ENCODE data around the gene TYMS. TPM values are rescaled to one million over a fixed set of nuclear protein-coding genes. Genes with fewer than 3 reads are reported as not detected.

Gene TYMS
- total RNA-seq, 1 experiment from 2014 or later = 143 TPM

DNA sequence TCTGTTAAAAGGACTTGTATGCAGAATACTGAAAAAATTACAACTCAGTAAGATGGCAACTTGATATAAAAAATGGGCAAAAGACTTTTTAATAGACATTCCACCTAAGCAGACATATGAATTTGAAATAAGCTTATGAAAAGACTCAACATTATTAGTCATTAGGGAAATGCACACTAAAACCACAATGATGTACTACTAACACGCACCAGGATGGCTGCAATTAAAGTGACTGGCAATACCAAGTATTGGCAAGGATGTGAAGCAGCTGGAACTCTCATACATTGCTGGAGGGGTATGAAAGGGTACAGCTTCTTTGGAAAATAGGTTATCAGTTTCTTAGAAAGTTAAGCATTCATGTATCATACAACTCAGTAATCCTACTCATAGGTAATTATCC lies 58.2 kb downstream of the TYMS start:
- DNase-seq = no peak
- TF ChIP-seq, protein P1, sequence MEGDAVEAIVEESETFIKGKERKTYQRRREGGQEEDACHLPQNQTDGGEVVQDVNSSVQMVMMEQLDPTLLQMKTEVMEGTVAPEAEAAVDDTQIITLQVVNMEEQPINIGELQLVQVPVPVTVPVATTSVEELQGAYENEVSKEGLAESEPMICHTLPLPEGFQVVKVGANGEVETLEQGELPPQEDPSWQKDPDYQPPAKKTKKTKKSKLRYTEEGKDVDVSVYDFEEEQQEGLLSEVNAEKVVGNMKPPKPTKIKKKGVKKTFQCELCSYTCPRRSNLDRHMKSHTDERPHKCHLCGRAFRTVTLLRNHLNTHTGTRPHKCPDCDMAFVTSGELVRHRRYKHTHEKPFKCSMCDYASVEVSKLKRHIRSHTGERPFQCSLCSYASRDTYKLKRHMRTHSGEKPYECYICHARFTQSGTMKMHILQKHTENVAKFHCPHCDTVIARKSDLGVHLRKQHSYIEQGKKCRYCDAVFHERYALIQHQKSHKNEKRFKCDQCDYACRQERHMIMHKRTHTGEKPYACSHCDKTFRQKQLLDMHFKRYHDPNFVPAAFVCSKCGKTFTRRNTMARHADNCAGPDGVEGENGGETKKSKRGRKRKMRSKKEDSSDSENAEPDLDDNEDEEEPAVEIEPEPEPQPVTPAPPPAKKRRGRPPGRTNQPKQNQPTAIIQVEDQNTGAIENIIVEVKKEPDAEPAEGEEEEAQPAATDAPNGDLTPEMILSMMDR (IDR thresholded peaks at IDR 0.05; ENCODE audit: insufficient read depth in 1 of 2, low read depth in 1 of 2, low read length in 1 of 2, severe bottlenecking in 1 of 2, unreplicated experiment in 1 of 2) = no peak
- BruUV-seq (replicated peaks) = no TSS peak
- Mint-ChIP-seq H3K36me3 (ENCODE audit: insufficient read depth, unreplicated experiment) (peaks cover 23% of the 10 kb centered on the region), H3K4me3 (ENCODE audit: unreplicated experiment) (no peak overlapping the region), H3K27me3 (ENCODE audit: insufficient read depth, unreplicated experiment) (no peaks in the 10 kb centered on the region), H3K9me3 (ENCODE audit: unreplicated experiment) (no peaks in the 10 kb centered on the region), H3K4me1 (ENCODE audit: low read depth, unreplicated experiment) (peaks cover 8% of the 10 kb centered on the region), H3K27ac (ENCODE audit: unreplicated experiment) (no peak overlapping the region)
- no peaks in the 10 kb centered on the region for H3K36me3 ChIP-seq (ENCODE audit: control insufficient read depth, insufficient read depth, low read length)
- intact Hi-C loops (cut with micrococcal nuclease; ENCODE audit: unreplicated experiment) = no loop called here
- H3K9me3 ChIP-seq = no peaks in the 10 kb centered on the region
- no peak overlapping the region for H3K4me3 ChIP-seq (ENCODE audit: low read depth, low read length)
- H3K4me1 ChIP-seq = peaks cover 3% of the 10 kb centered on the region; the same call in 1 of the 2 replicates
- POLR2A ChIA-PET = no interaction called here
- no peaks in the 10 kb centered on the region for H3K27me3 ChIP-seq (replicated peaks; ENCODE audit: control insufficient read depth, insufficient read depth, low read length)
- CTCF ChIA-PET = interaction anchor here (0.7 to 1.0 kb wide), 2 partner anchors 38 to 123 kb away, joined by 3 read pairs; no protein-coding TSS in a partner anchor

DNA sequence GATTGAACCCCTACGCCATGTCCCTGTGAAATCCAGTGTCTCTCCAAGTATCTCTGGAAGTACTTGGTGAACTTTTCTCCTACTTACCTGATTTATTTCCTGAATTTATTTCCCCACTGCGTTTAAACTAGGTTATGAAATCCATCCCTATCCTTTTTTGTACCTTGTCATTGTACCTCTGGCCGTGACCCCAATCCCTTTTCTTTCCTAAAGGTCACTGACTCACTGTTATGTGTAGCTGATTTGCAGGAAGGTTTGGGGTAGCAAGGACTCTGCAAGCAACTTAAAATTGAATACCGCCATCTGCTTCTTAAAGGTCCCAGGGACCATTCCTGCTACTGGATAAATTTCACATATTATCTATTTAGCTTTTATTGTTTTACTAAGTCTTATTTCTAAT lies 59.5 kb downstream of the TYMS start:
- H3K27ac Mint-ChIP-seq (ENCODE audit: unreplicated experiment) = no peak overlapping the region

More for the DNA sequence above, 59.5 kb downstream of the TYMS start:
- CTCF ChIA-PET = no interaction called here
- TF ChIP-seq, protein P1 (IDR thresholded peaks at IDR 0.05; ENCODE audit: insufficient read depth in 1 of 2, low read depth in 1 of 2, low read length in 1 of 2, severe bottlenecking in 1 of 2, unreplicated experiment in 1 of 2) = no peak
- DNase-seq = no peak
- no peaks in the 10 kb centered on the region for H3K9me3 ChIP-seq
- no peaks in the 10 kb centered on the region for H3K27me3 ChIP-seq (replicated peaks; ENCODE audit: control insufficient read depth, insufficient read depth, low read length)
- no peaks in the 10 kb centered on the region for H3K4me1 Mint-ChIP-seq (ENCODE audit: low read depth, unreplicated experiment)
- intact Hi-C loops (cut with micrococcal nuclease; ENCODE audit: unreplicated experiment) = no loop called here
- BruUV-seq (replicated peaks) = no TSS peak
- no peaks in the 10 kb centered on the region for H3K4me1 ChIP-seq
- H3K4me3 ChIP-seq (ENCODE audit: low read depth, low read length) = no peak overlapping the region
- no peaks in the 10 kb centered on the region for H3K36me3 ChIP-seq (ENCODE audit: control insufficient read depth, insufficient read depth, low read length)
- no peak overlapping the region for H3K4me3 Mint-ChIP-seq (ENCODE audit: unreplicated experiment)
- H3K27me3 Mint-ChIP-seq (ENCODE audit: insufficient read depth, unreplicated experiment) = no peaks in the 10 kb centered on the region
- H3K9me3 Mint-ChIP-seq (ENCODE audit: unreplicated experiment) = no peaks in the 10 kb centered on the region
- POLR2A ChIA-PET = no interaction called here
- H3K36me3 Mint-ChIP-seq (ENCODE audit: insufficient read depth, unreplicated experiment) = peaks cover 14% of the 10 kb centered on the region

Other genes with a start within 250 kb of the TYMS start
- 0.09 and 0.44 TPM in 2 replicates for gene COLEC12, start 157.0 kb upstream of the TYMS start, total RNA-seq (2022)
- gene CETN1, start 77.3 kb upstream of the TYMS start, total RNA-seq (2022) = not detected in 2 replicates
- gene CLUL1, start 60.7 kb upstream of the TYMS start, total RNA-seq (2022) = 0.41 and 0.84 TPM in 2 replicates
- gene ENOSF1, start 55.0 kb downstream of the TYMS start, total RNA-seq (2022) = 112 and 114 TPM in 2 replicates
- 81.5 and 95.0 TPM in 2 replicates for gene YES1, start 154.6 kb downstream of the TYMS start, total RNA-seq (2022)
- not detected in 2 replicates for gene ADCYAP1, start 247.2 kb downstream of the TYMS start, total RNA-seq (2022)

Data from Caco-2 (cell line).